ENCODE results near the gene GRB10. TPM values are rescaled to one million over a fixed set of nuclear protein-coding genes. Genes with fewer than 3 reads are reported as not detected.

The GRB10 gene
- polyA plus RNA-seq, 2 of the 4 experiments (the other 2 are of a cell fraction): 23.2 to 37.0 TPM

- TF ChIP-seq MYC (IDR thresholded peaks at IDR 0.05; ENCODE audit: borderline replicate concordance, low read length) (peak; percentile 81), ZNF302 (CRISPR knock-in tag; IDR thresholded peaks at IDR 0.05) (no peak), JUN (IDR thresholded peaks at IDR 0.05) (no peak; a peak in 1 of 5 replicates), RCOR1 (IDR thresholded peaks at IDR 0.05; ENCODE audit: low read depth, low read length) (no peak), FOXS1 (CRISPR knock-in tag; IDR thresholded peaks at IDR 0.05) (peak; percentile 61; the same call in 1 of the 2 replicates), KDM1A (IDR thresholded peaks at IDR 0.05; ENCODE audit: low read depth) (no peak), KDM5A (IDR thresholded peaks at IDR 0.05) (no peak), SMC3 (IDR thresholded peaks at IDR 0.05) (no peak), MAZ (IDR thresholded peaks at IDR 0.05; ENCODE audit: borderline replicate concordance, low read depth, low read length) (no peak), HOXA7 (CRISPR knock-in tag; IDR thresholded peaks at IDR 0.05) (no peak), PHF8 (IDR thresholded peaks at IDR 0.05; ENCODE audit: borderline replicate concordance, low read depth) (no peak), HOXB5 (CRISPR knock-in tag; IDR thresholded peaks at IDR 0.05) (peak; percentile 87), HEYL (CRISPR knock-in tag; IDR thresholded peaks at IDR 0.05) (peak; percentile 81; the same call in 1 of the 2 replicates), GATA3 (IDR thresholded peaks at IDR 0.05; ENCODE audit: borderline replicate concordance) (no peak; the same call in 1 of the 2 replicates), REST (IDR thresholded peaks at IDR 0.05) (no peak), RARB (CRISPR knock-in tag; IDR thresholded peaks at IDR 0.05) (no peak), TP53 (CRISPR knock-in tag; IDR thresholded peaks at IDR 0.05) (no peak; the same call in 1 of the 2 replicates), CHD2 (IDR thresholded peaks at IDR 0.05; ENCODE audit: low read length, partially characterized antibody) (no peak), EHF (CRISPR knock-in tag; IDR thresholded peaks at IDR 0.05) (peak; percentile 69; the same call in 1 of the 2 replicates), NPAS2 (CRISPR knock-in tag; IDR thresholded peaks at IDR 0.05; ENCODE audit: borderline replicate concordance) (no peak)
- TF ChIP-seq, protein P1, sequence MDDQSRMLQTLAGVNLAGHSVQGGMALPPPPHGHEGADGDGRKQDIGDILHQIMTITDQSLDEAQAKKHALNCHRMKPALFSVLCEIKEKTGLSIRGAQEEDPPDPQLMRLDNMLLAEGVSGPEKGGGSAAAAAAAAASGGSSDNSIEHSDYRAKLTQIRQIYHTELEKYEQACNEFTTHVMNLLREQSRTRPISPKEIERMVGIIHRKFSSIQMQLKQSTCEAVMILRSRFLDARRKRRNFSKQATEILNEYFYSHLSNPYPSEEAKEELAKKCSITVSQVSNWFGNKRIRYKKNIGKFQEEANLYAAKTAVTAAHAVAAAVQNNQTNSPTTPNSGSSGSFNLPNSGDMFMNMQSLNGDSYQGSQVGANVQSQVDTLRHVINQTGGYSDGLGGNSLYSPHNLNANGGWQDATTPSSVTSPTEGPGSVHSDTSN (IDR thresholded peaks at IDR 0.05): no peak
- TF ChIP-seq, protein P2, sequence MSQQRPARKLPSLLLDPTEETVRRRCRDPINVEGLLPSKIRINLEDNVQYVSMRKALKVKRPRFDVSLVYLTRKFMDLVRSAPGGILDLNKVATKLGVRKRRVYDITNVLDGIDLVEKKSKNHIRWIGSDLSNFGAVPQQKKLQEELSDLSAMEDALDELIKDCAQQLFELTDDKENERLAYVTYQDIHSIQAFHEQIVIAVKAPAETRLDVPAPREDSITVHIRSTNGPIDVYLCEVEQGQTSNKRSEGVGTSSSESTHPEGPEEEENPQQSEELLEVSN (IDR thresholded peaks at IDR 0.05; ENCODE audit: borderline replicate concordance, low read depth): peak; percentile 49; the same call in 1 of the 2 replicates
Observed at GRCh38 chr7:50821457-50822008, 38.8 kb upstream of the GRB10 start (continued).

- ATAC-seq: no peak
- POLR2A ChIA-PET: no interaction called here
- Histone ChIP-seq H3K4me3 (no peak overlapping the region), H3K9me3 (no peaks in the 10 kb centered on the region), H3K4me1 (peaks cover 27% of the 10 kb centered on the region), H3K4me2 (no peak overlapping the region), H3K27ac (no peak overlapping the region)
- FAIRE-seq: no peak
- 87% methylated on average over 6 of the region's 6 CpGs for WGBS (ENCODE audit: missing lambda C conversion rate)
- CTCF ChIA-PET: no interaction called here
- DNase-seq (ENCODE audit: low read depth in 1 of 2, low spot score in 1 of 2): no peak
- TF ChIP-seq, protein P3, sequence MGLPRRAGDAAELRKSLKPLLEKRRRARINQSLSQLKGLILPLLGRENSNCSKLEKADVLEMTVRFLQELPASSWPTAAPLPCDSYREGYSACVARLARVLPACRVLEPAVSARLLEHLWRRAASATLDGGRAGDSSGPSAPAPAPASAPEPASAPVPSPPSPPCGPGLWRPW (IDR thresholded peaks at IDR 0.05): no peak
- TF ChIP-seq MAFK (IDR thresholded peaks at IDR 0.05; ENCODE audit: partially characterized antibody): no peak
- no peak for TF ChIP-seq MYC (IDR thresholded peaks at IDR 0.05; ENCODE audit: borderline replicate concordance, low read length)
- TF ChIP-seq BHLHE40 (IDR thresholded peaks at IDR 0.05; ENCODE audit: low read depth, low read length): no peak
- no peak for TF ChIP-seq PHF8 (IDR thresholded peaks at IDR 0.05; ENCODE audit: borderline replicate concordance, low read depth)
- TF ChIP-seq CBX2 (IDR thresholded peaks at IDR 0.05; ENCODE audit: borderline replicate concordance, low read depth): no peak
- TF ChIP-seq HOXA7 (CRISPR knock-in tag; IDR thresholded peaks at IDR 0.05): no peak
- TF ChIP-seq ZC3H11A (IDR thresholded peaks at IDR 0.05): no peak
- TF ChIP-seq POLR2AphosphoS2 (conservative IDR thresholded peaks at IDR 0.05; ENCODE audit: low read length): no peak
- TF ChIP-seq TP53 (CRISPR knock-in tag; IDR thresholded peaks at IDR 0.05): no peak
- TF ChIP-seq TFCP2L1 (CRISPR knock-in tag; IDR thresholded peaks at IDR 0.05): no peak
- no peak for TF ChIP-seq USF2 (IDR thresholded peaks at IDR 0.05)
- no peak for TF ChIP-seq NR3C1 (IDR thresholded peaks at IDR 0.05)
- no peak for TF ChIP-seq HDAC2 (IDR thresholded peaks at IDR 0.05)
- TF ChIP-seq, protein P1 (IDR thresholded peaks at IDR 0.05): no peak
- no peak for TF ChIP-seq MAX (IDR thresholded peaks at IDR 0.05)
Observed at GRCh38 chr7:50818324-50818723, 35.6 kb upstream of the GRB10 start.

Measured in A549 (cell line).